ENCODE data around the gene RABGAP1L. TPM values are rescaled to one million over a fixed set of nuclear protein-coding genes. Genes with fewer than 3 reads are reported as not detected.

RABGAP1L gene
- total and polyA plus RNA-seq, 2 of the 8 experiments (the other 6 are each of a cell fraction or from before 2014, with no cell fraction given): 33.3 to 156 TPM

- CTCF ChIA-PET (ENCODE audit: partially characterized antibody): interaction anchor here (0.6 to 2.9 kb wide), 3 partner anchors 8 to 490 kb away, joined by 3 to 6 read pairs (median 5); no protein-coding TSS in a partner anchor
- Histone ChIP-seq H2BK120ac (replicated peaks; ENCODE audit: low read depth, low read length) (no peak overlapping the region), H2BK15ac (ENCODE audit: low read length) (0 out of 2 replicates have a peak overlapping the region, but pooled peaks have one; percentile 76), H3K9me3 (ENCODE audit: insufficient read depth in 2 of 2, low read depth in 1 of 2, low read length in 1 of 2) (no peaks in the 10 kb centered on the region), H3K23me2 (ENCODE audit: low read depth, low read length) (no peaks in the 10 kb centered on the region), H3K9ac (replicated peaks in 1 of 4; ENCODE audit: extremely low read depth in 1 of 4, low read depth in 3 of 4, low read length in 3 of 4) (no peak overlapping the region), H4K5ac (ENCODE audit: insufficient read length, low read depth, low read length) (no peak overlapping the region), H3K27me3 (replicated peaks in 1 of 4; ENCODE audit: control insufficient read depth in 3 of 4, extremely low read depth in 1 of 4, insufficient read depth in 3 of 4, low read length in 3 of 4) (no peaks in the 10 kb centered on the region), H2AFZ (ENCODE audit: low read length) (no peak overlapping the region), H3K79me2 (ENCODE audit: control insufficient read depth in 1 of 2, insufficient read depth in 2 of 2, low read length in 2 of 2) (no peaks in the 10 kb centered on the region), H2BK5ac (ENCODE audit: low read depth, low read length) (no peak overlapping the region), H3K14ac (ENCODE audit: insufficient read length) (no peak overlapping the region), H4K8ac (ENCODE audit: extremely low read depth, insufficient read depth, low read length) (no peak overlapping the region), H3K4ac (replicated peaks; ENCODE audit: insufficient read length, low read depth, low read length) (no peak overlapping the region), H3K23ac (ENCODE audit: insufficient read length) (no peak overlapping the region), H4K91ac (replicated peaks; ENCODE audit: insufficient read length, low read length) (no peak overlapping the region), H3K36me3 (ENCODE audit: control insufficient read depth in 2 of 4, insufficient read depth in 4 of 4, low read length in 3 of 4) (no peaks in the 10 kb centered on the region), H2AK5ac (ENCODE audit: low read depth, low read length) (peak overlapping the region; percentile 82; the same call in 1 of the 2 replicates), H4K20me1 (replicated peaks in 1 of 2; ENCODE audit: control insufficient read depth in 1 of 2, insufficient read depth in 2 of 2, low read length in 2 of 2) (no peaks in the 10 kb centered on the region), H3K56ac (replicated peaks; ENCODE audit: insufficient read length, low read depth, low read length) (no peak overlapping the region), H3K4me3 (ENCODE audit: extremely low read depth in 1 of 4, insufficient read depth in 2 of 4, low read depth in 3 of 4, low read length in 4 of 4) (no peak overlapping the region), H2BK20ac (ENCODE audit: low read length) (no peak overlapping the region), H3K4me1 (replicated peaks in 1 of 4; ENCODE audit: control insufficient read depth in 3 of 4, insufficient read depth in 4 of 4, low read length in 3 of 4) (peaks cover 0 to 4% (median 2%) of the 10 kb centered on the region in 4 experiments; a peak in 3 of 7 replicates), H2BK12ac (ENCODE audit: low read depth, low read length) (no peak overlapping the region), H3K4me2 (ENCODE audit: insufficient read depth in 1 of 2, low read depth in 2 of 2, low read length in 2 of 2) (no peak overlapping the region), H3K18ac (ENCODE audit: extremely low read depth, low read length) (no peak overlapping the region), H3K79me1 (ENCODE audit: low read depth, low read length) (no peaks in the 10 kb centered on the region), H3K27ac (ENCODE audit: low read depth, low read length) (no peak overlapping the region)
- DNase-seq (ENCODE audit: low read depth in 1 of 2, low spot score in 2 of 2) (no peak), FAIRE-seq (no peak)
- 89% methylated on average over 3 of the region's 3 CpGs; no CpG with 5 or more reads in 1 of the 2 experiments for WGBS, 2 experiments (ENCODE audit: extremely low coverage in 1 of 2, insufficient coverage in 1 of 2, insufficient read length in 1 of 2, insufficient replicate concordance in 2 of 2, low coverage in 1 of 2, low lambda C conversion rate in 2 of 2, missing lambda C conversion rate in 1 of 2)
- POLR2A ChIA-PET (ENCODE audit: partially characterized antibody): interaction anchor here (1.2 kb wide), 1 partner anchor 185 kb away, joined by 3 read pairs; no protein-coding TSS in a partner anchor
- TF ChIP-seq RNF2 (IDR thresholded peaks at IDR 0.05; ENCODE audit: borderline replicate concordance, low read depth, low read length, missing control alignments, poor library complexity, severe bottlenecking): no peak
- no peak for TF ChIP-seq SIRT6 (IDR thresholded peaks at IDR 0.05; ENCODE audit: low read length)
- no peak for TF ChIP-seq KDM5A (IDR thresholded peaks at IDR 0.05; ENCODE audit: low read length)
- TF ChIP-seq TCF12 (IDR thresholded peaks at IDR 0.05; ENCODE audit: low read depth, low read length): no peak
- no peak for TF ChIP-seq HDAC2 (IDR thresholded peaks at IDR 0.05; ENCODE audit: borderline replicate concordance in 1 of 2, low read depth in 2 of 2, low read length in 2 of 2)
- TF ChIP-seq EGR1 (IDR thresholded peaks at IDR 0.05; ENCODE audit: borderline replicate concordance, low read depth, low read length): no peak
- no peak for TF ChIP-seq HDAC6 (IDR thresholded peaks at IDR 0.05; ENCODE audit: low read depth, low read length)
- no peak for TF ChIP-seq CHD2 (IDR thresholded peaks at IDR 0.05; ENCODE audit: low read length)
- TF ChIP-seq ASH2L (IDR thresholded peaks at IDR 0.05; ENCODE audit: low read length): no peak
- TF ChIP-seq EP300 (IDR thresholded peaks at IDR 0.05; ENCODE audit: borderline replicate concordance in 1 of 2, low read depth in 2 of 2, low read length in 2 of 2): no peak
- no peak for TF ChIP-seq ATF3 (IDR thresholded peaks at IDR 0.05; ENCODE audit: insufficient read depth, low read depth, low read length)
- TF ChIP-seq SP4 (IDR thresholded peaks at IDR 0.05; ENCODE audit: low read length): no peak
- TF ChIP-seq GTF2F1 (IDR thresholded peaks at IDR 0.05; ENCODE audit: borderline replicate concordance, low read depth, low read length): no peak
Observed at GRCh38 chr1:174815036-174815435, 655.7 kb downstream of the RABGAP1L start.

All from H1 (cell line).